ENCODE results near the gene EID2.

GRCh38 chr19:39496063-39496462 lies 43.9 kb downstream of the EID2 start:
- TF ChIP-seq GATA3 (IDR thresholded peaks at IDR 0.05; ENCODE audit: low read depth, low read length) (no peak), GATA2 (IDR thresholded peaks at IDR 0.05; ENCODE audit: low read depth, low read length) (no peak)
